ENCODE data around the gene DDX56.

Gene DDX56

DNA sequence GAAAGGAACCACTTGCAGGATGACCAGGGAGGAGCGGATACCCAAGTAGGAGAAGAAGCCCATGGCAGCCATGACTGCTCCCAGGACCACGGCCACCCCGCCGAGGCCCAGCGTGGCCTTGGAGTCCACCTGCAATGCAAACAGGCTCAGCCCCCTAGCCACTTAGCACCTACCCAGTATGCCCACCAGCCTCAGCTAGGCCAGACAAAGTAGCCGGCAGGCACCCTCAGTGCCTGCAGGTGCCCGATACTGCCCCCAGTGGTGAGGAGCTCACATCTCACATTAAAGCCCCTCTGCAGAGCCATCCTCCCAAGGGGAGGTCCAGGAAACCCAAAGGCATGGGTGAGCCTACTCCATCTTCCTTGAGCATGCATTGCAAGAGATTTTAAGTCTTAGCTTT, 39.2 kb downstream of the DDX56 start:
- peak; percentile 70 for DNase-seq (ENCODE audit: low spot score)

DNA sequence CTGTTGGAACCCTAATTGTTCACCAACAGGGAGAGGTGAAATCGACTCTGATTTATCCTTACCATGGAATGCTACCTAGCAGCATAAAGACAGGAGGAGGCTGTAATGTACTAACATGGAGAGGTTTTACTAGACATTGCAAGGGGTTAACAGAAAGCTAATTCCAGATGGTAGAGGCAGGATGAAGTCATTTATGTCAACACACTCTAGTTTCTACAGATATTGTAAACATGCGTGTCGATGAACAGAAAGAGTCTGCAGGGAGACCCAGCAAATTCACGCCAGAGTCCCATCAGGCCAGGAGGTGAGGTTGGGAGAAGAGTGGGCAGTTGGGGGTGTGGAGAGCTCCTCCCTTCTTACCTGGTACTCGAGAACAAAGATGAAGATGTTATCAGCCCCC, 39.6 kb downstream of the DDX56 start:
- no peak for DNase-seq (ENCODE audit: low spot score)

DNA sequence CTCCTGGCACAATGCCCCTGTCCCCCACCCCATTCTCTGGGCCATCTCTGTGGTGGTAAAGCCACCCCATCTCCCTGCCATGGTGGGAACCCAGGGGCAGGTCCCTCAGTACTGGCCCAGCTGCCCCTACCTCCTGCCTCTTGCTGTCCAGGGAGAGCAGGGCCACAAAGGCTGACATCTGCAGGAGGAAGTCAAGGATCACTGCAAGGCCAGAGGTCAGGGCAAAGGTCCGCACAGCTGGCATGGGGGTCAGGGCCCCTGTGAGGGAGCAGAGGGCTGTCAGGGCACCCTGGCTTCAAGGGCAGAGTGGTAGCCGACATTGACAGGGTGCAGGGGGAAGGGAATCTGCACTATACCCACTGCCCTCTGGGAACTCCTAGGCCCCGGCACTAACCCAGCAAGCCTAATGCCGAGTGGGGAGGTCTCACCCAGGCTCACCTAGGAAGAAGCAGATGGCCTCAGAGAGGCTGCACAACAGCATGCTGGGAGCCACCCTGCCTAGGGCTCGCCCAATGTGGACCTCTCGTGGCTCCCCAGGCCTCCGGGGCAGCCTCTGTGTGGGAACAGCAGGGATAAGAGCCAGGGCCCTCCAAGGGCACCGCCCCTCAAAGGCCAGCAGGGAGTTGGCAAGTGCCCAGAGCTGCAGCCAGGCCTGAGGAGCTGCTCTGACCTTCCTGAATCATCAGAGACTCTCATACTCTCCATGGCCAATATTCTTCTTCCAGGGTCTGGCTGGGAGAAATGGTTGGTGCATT, 40.2 kb downstream of the DDX56 start:
- DNase-seq (ENCODE audit: low spot score), result no peak

DNA sequence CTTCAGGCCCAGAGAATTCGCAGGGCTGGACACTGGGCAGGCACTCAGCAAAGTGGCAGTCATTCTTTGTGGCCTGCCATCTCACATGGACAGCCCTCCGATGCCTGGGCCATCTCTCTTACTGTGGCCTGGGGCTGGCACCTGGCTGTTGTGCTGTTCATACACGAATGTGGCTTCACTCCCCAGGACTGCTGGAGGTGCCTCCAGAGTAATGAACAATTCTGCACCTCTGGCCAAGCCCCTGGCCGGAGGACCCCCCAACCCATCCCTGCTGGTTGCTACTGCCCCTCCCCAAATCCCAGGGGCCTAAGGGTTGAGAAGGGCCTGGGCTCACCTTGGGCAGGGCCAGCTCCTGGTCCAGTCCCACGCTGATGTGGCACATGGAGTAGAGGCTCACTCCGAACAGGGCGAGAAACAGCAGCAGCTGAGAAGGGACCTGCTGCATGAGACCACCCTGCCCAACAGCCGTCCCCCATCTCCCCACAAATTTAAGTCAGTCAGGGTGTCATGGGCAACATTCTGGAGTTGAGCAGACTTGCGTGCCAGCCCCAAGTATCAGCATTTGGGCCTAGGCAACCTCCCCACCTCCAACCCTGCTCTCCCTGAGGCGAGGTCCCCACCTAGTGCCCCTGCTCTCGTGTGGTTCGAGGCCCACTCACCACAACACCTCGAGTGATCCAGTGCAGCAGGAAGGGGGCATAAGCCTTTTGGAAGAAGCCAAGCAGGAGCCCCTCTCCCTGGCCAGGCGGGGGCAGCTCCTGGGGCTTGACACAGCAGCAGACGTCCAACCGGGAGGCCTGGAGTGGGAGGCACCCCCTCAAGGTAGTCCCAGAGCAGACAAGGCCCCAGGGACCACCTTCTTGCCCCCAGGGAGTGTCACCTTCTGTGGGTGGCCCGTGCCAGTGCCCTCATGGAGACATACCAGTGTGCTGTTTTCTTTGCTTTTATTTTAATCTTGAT, 42.0 kb downstream of the DDX56 start:
- no peak for DNase-seq (ENCODE audit: low spot score)

DNA sequence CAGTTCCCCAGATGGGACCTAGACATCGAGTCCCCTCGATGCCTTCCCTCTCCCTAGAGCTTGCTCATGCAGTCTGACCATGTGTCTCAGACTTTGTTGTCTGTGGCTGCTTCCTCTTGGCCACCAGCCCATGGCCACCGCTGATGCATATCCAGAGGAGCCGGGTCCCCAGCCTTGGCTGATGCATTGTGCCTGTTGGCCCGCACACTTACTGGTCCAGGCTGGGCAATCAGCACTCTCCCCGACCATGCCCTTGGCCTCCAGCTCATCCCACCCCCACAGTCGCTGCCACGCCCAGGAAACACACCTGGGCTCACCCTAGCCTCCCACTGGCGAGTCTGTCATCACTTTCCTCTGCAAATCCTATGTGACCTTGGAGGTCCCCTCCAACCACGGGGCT, 42.7 kb downstream of the DDX56 start:
- no peak for DNase-seq (ENCODE audit: low spot score)

DNA sequence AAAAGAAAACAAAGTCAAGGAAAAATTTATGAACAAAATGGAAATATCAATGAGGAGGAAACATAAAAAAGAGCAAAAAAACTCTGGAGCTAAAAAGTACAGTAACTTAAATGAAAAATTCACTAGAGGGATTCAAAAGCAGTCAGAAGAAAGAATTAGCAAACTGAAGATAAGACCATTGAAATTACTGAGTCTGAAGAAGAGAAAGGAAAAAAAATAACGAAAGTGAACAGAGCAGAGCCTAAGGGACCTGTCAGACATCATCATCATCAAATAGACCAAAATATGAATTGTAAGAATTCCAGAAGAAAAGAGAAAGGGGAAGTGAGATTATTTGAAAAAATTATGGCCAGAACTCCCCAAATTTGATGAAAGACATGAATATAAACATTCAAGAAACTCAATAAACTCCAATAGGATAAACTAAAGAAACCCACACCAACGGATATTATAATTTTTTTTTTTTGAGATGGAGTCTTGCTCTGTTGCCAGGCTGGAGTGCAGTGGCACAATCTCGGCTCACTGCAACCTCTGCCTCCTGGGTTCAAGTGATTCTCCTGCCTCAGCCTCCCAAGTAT, 48.8 kb downstream of the DDX56 start:
- DNase-seq (ENCODE audit: low spot score), result no peak

DNA sequence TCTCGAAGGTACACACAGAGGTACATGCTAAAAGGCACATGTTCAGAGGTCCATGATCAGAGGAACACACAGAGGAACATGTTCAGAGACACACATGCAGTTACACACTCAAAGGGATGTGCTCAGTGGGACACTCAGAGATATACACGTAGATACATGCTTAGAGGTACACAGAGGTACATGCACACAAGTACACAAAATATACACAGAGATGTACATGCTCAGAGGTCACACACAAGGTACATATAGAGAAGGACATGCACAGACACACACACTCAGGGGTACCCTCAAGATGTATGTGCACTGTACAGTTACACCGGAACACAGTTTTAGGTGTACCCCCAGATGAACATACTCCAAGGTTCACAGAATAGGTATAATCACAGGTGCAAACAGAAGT, 51.4 kb downstream of the DDX56 start:
- no peak for DNase-seq (ENCODE audit: low spot score)

DNA sequence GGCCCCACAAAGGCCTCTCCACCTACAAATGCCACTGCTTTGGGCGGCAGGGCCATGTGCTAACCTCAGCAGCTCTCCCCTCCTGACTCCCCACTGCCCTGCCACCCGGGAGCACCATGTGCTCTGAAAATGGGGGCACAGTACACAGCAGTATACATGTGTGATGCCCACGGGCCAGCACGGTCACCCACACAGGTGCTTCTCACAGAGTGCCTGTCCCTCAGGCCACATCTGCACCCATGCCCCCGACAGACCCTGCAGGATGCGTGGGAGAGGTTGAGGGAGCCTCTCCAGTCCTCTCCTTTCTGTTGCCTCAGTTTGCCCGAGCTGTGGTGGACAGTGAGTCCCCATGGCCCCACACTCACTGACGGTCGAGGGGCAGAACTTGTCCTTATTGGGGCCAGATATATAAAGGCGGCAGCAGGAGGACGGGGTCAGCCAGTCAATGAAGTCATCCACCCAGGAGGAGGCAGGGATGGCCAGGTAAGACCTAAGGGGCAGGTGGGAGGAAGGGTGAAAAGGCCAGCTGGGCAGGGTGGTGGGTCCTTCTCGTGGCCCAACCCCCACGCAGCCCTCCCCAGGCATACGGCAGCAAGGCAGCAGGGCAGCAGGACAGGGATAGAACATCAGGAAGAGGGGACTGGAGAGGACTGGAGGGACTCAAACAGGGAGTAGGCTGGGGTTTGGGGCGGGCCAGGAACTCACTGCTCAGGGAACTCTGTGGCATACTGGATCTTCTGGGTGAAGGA, 52.2 kb downstream of the DDX56 start:
- no peak for DNase-seq (ENCODE audit: low spot score)

DNA sequence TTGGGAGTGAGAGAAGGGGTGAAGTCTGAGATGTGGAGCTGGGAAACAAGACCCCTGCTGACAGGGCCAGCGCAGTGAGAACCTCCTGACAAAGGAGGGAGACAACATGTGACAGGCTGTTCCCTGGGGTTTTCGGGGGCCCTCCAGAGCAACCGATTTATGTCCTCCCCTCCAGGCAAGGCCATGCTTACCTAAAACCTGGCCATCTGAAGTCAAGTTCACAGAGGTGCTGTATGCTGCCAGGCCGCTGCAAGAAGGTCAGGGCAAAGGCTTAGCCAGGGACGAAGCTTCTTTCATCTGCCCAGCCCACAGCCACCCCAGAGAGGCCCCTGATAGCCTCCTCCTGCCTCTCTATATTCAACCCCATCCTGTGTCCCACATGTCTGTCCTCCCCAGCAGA, 53.1 kb downstream of the DDX56 start:
- DNase-seq (ENCODE audit: low spot score), result no peak

DNA sequence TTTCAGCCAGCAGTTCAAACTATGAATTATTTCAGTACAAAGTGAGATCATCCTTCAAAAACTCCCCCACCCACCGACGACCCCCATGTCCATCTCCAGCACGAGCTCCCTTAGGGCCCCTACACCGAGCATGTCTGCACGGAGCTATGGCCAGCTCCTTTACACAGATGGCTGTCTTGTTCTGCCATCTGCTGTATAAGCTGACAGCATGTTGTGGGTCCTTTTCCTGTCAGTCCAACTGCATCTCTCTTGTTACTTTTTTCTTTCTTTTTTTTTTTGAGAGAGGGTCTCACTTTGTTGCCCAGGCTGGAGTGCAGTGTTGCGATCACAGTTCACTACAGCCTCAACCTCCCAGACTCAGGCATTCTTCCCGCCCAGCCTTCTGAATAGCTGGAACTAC, 54.2 kb downstream of the DDX56 start:
- no peak for DNase-seq (ENCODE audit: low spot score)

DNA sequence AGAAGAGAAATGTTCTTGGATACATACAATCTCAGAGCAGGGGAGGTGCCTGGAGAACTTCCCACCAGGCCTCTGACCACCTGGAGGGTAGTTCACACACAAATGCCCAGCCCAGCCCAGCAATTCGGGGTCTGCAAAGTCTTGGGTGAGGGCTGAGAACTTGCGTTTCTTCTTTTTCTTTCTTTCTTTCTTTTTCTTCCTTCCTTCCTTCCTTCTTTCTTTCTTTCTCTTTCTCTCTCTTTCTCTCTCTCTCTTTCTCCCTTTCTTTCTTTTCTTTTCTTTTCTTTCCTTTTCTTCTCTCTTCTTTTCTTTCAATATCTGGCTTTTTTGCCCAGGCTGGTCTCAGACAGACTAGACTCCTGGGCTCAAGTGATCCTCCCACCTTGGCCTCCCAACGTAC, 54.9 kb downstream of the DDX56 start:
- DNase-seq (ENCODE audit: low spot score), result no peak

DNA sequence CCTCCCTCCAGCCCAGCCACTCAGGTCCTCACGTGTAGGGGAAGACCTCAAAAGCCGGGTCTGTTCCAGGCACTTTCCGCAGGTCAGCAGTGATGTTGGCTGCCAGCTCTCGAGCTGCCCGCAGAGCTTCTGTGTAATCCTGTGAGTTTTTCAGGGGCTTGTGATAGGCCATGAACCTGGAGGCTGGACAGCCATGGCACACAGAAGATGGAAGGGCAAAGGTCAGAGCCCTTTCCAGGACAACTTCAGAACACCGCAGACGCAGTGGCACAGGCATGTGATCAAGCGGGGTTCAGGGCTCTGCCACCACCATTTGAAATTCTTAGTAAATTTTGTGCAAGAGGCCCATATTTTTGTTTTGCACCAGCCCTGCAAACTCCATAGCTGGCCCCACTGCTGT, 56.5 kb downstream of the DDX56 start:
- DNase-seq (ENCODE audit: low spot score), result no peak
